Kidney epithelial cell (primary cell): Measurements from ENCODE around the gene TMEM14C. TPM values are rescaled to one million over a fixed set of nuclear protein-coding genes. Genes with fewer than 3 reads are reported as not detected.
A peak's percentile ranks its signal among the peaks of the same experiment; 100 is the strongest.

Source experiments
- DNase-seq: peaks from one replicate; pipeline ENCODE4 v3.0.0-alpha.2; 2010; ENCODE audit warnings: low read depth
- H3K27me3 ChIP-seq: 2 replicates; pipeline ENCODE4 v1.6.0; 2011; ENCODE audit warnings: low read length; ENCODE audit not compliant: control insufficient read depth, insufficient read depth
- H3K36me3 ChIP-seq: 2 replicates; pipeline ENCODE4 v1.5.1; 2011; ENCODE audit warnings: low read length; ENCODE audit not compliant: control insufficient read depth, insufficient read depth
- H3K4me3 ChIP-seq: 2 replicates; pipeline ENCODE4 v1.5.1; 2011; ENCODE audit warnings: low read depth, mild to moderate bottlenecking, control low read depth, low read length
- total RNA-seq: library from RNA; depleted of rRNA; stranded (reverse); fragments of >200 nt; gene quantifications from 2 replicates; pipeline ENCODE4 v1.2.3, GENCODE V29; 2015
- TF ChIP-seq, protein P1 (sequence below): IDR thresholded peaks from 2 replicates; pipeline ENCODE4 v1.5.1; 2011; ENCODE audit warnings: mild to moderate bottlenecking, moderate library complexity, low read length, control low read depth, inconsistent platforms; ENCODE audit not compliant: insufficient read depth, poor library complexity, severe bottlenecking

TMEM14C gene
- 190 and 196 TPM in 2 replicates for total RNA-seq

DNA sequence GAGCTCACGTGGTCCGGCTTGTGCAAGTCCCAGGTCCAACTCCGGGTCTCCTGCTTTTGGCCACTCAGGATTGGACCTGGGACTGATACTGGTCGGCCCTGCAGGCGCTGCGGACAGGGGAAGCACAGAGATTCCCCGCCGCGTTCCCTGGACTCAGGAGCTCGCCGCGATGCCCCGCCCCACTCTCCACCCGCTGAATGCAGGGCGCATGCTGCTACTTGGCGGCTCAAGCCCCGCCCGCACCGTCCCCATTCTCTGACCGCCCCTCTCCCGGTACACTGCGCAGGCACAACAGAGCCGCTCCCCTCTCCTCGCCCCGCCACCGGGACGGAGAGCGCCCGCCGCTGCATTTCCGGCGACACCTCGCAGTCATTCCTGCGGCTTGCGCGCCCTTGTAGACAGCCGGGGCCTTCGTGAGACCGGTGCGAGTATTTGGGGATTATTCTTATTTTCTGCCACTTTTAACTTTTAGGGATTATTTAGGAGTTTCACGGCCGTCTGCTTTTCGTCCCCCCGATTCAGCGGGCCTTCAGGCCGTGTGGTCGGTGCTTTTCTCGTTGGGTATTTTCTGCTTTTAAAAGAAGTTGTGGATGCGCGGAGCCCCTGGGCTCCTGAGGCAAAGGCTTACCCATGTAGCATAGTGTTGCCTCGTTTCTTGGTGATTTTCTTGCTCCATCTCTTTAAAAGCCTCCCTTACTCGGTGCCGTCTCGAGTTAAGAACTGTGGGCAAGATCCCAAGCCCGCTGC is at the start of gene TMEM14C:
Gene TMEM14C, plus strand, starts transcription at position 251 of the 747 bp plus-strand sequence. CDS start 1,544 bp downstream, outside the sequence.
- H3K27me3 ChIP-seq: no peaks in the 10 kb centered on the region
- TF ChIP-seq, protein P1, sequence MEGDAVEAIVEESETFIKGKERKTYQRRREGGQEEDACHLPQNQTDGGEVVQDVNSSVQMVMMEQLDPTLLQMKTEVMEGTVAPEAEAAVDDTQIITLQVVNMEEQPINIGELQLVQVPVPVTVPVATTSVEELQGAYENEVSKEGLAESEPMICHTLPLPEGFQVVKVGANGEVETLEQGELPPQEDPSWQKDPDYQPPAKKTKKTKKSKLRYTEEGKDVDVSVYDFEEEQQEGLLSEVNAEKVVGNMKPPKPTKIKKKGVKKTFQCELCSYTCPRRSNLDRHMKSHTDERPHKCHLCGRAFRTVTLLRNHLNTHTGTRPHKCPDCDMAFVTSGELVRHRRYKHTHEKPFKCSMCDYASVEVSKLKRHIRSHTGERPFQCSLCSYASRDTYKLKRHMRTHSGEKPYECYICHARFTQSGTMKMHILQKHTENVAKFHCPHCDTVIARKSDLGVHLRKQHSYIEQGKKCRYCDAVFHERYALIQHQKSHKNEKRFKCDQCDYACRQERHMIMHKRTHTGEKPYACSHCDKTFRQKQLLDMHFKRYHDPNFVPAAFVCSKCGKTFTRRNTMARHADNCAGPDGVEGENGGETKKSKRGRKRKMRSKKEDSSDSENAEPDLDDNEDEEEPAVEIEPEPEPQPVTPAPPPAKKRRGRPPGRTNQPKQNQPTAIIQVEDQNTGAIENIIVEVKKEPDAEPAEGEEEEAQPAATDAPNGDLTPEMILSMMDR: no peak
- H3K36me3 ChIP-seq: peaks cover 1% of the 10 kb centered on the region
- DNase-seq: peak; percentile 98
- H3K4me3 ChIP-seq: peak within 1 kb of the TSS; percentile 85

DNA sequence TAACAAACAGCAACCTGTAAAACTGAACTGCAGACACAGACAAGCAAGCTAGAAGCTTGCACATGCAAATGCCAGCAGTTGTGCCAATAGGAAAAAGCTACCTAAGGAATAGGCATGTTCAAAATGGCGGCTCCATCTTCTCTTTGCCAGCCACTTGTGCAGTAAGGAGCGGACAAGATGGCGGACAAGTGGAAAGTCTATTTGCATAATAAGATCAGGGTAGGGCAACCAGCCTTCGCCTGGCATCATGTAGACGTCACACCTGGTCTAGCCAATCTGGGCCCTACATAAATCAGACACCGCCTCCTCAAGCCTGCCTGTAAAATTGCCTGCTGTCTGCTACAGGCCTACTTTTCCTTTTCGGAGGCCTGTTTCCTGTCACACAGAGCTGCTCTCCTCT is 46.5 kb upstream of the TMEM14C start:
- DNase-seq: no peak
- no peaks in the 10 kb centered on the region for H3K36me3 ChIP-seq
- H3K4me3 ChIP-seq: no peak overlapping the region
- H3K27me3 ChIP-seq: no peaks in the 10 kb centered on the region
- TF ChIP-seq, protein P1: no peak

DNA sequence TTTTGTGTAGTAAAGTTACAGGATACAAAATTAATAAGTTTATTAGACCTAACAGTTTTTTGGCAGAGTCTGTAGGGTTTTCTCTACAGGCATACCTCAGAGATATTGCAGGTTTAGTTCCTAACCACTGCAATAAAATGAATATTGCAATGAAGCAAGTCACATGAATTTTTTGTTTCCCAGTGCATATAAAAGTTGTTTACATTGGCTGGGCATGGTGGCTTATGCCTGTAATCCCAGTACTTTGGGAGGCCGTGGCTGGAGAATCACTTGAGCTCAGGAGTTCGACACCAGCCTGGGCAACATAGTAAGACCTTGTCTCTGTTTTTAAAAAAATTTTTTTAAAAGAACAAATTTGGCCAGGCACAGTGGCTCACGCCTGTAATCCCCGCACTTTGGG is 44.4 kb upstream of the TMEM14C start:
- TF ChIP-seq, protein P1: no peak
- no peaks in the 10 kb centered on the region for H3K36me3 ChIP-seq
- no peak overlapping the region for H3K4me3 ChIP-seq
- no peak for DNase-seq
- H3K27me3 ChIP-seq: no peaks in the 10 kb centered on the region

DNA sequence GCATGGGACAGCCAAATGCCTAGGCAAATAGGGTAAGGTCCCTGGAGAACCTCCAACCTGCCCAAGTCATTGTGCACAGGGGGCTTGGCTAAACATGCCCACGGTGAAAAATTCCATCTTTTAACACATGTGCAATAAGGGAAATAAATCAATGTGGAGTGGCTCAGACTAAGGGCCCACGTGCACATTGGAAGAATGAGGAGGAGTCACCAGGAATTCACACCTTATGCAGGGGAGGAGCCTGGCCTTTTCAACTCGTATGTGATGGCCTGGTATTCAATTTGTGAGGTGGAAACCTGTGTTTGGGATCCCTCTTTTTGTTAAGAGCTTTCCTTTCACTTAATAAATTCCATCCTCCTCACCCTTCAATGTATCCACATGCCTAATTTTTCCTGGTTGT is 41.1 kb upstream of the TMEM14C start:
- TF ChIP-seq, protein P1: no peak
- no peak for DNase-seq
- no peaks in the 10 kb centered on the region for H3K27me3 ChIP-seq
- H3K36me3 ChIP-seq: no peaks in the 10 kb centered on the region
- H3K4me3 ChIP-seq: no peak overlapping the region

DNA sequence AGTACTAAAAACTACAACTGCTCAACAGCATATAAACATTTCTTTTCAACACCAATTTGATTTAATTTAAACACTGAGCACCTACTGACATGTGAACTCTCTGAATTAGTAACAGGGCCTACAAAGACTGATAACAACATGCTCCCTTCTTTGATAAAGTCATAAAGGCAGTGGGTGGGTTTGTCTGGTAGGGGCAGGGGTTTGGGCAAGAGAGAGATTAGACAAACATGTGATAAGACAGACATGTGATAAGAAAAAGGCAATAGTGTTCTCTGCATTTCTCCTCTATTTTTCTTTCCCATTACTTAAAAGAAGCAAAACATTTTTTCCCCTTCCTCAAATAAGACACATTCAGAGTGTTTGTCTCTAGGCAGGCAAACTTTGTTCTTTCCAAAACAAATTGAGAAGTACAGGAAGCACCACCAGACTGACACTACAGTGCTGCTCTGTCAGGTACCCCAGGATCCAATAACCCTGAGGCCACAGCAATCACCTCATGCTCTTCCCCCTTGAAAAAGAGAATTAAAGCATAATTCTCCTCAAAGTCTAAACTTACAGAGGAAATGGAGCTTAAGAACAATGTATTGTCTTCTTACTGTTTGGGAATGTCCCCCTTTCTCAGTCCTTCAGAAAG is 40.4 kb upstream of the TMEM14C start:
- no peaks in the 10 kb centered on the region for H3K36me3 ChIP-seq
- TF ChIP-seq, protein P1: no peak
- H3K27me3 ChIP-seq: no peaks in the 10 kb centered on the region
- DNase-seq: no peak
- H3K4me3 ChIP-seq: no peak overlapping the region
